HepG2 (cell line): ENCODE measurements around the gene PTGES3. TPM values are rescaled to one million over a fixed set of nuclear protein-coding genes. Genes with fewer than 3 reads are reported as not detected.

Experiments used
- ARNT2 ChIP-seq: sonication (generic); formaldehyde crosslinking; IDR thresholded peaks from 2 replicates; pipeline ENCODE4 v1.8.0; 2022; ENCODE audit warnings: mild to moderate bottlenecking, low read depth, missing genetic modification reagents, moderate library complexity
- ATF4 ChIP-seq, 2 experiments: fragments of 450-650 bp in 1 of 2; sonication (generic) in 1 of 2; formaldehyde crosslinking; IDR thresholded peaks; 2 replicates each; pipeline versions ENCODE4 v1.5.0 to v1.8.0; 2020 to 2022; ENCODE audit warnings: mild to moderate bottlenecking in 1 of 2, missing genetic modification reagents in 1 of 2
- ETV5 ChIP-seq: IDR thresholded peaks from 2 replicates; pipeline ENCODE4 v1.6.1; 2018; ENCODE audit warnings: missing biosample characterization, missing genetic modification reagents, inconsistent platforms, borderline replicate concordance
- MATR3 ChIP-seq: sonication (generic); formaldehyde crosslinking; IDR thresholded peaks from 2 replicates; pipeline ENCODE4 v1.4.0; 2020; ENCODE audit warnings: missing genetic modification reagents
- MED13 ChIP-seq: sonication (generic); formaldehyde crosslinking; IDR thresholded peaks from 2 replicates; pipeline ENCODE4 v1.5.0; 2020; ENCODE audit warnings: missing genetic modification reagents
- PPARG ChIP-seq: conservative IDR thresholded peaks from 2 replicates; pipeline ENCODE4 v1.6.1; 2016; ENCODE audit warnings: missing biosample characterization, missing genetic modification reagents
- RBFOX2 ChIP-seq: fragments of 200-400 bp; formaldehyde crosslinking; IDR thresholded peaks from 2 replicates; pipeline ENCODE4 v1.6.1; 2017; ENCODE audit warnings: low read depth, mild to moderate bottlenecking, low read length
- REL ChIP-seq: sonication (generic); formaldehyde crosslinking; conservative IDR thresholded peaks from 2 replicates; pipeline ENCODE4 v1.8.0; 2022; ENCODE audit warnings: mild to moderate bottlenecking, missing genetic modification reagents, moderate library complexity
- SETDB1 ChIP-seq: sonication (generic); formaldehyde crosslinking; IDR thresholded peaks from 2 replicates; pipeline ENCODE4 v1.5.1; 2020; ENCODE audit warnings: missing genetic modification reagents, mild to moderate bottlenecking, borderline replicate concordance
- SP4 ChIP-seq: sonication (generic); formaldehyde crosslinking; IDR thresholded peaks from 2 replicates; pipeline ENCODE4 v1.8.1; 2023; ENCODE audit warnings: mild to moderate bottlenecking, missing genetic modification reagents
- SYNCRIP ChIP-seq: fragments of 200-400 bp; formaldehyde crosslinking; IDR thresholded peaks from 2 replicates; pipeline ENCODE4 v1.6.1; 2018; ENCODE audit warnings: mild to moderate bottlenecking, low read depth, low read length; ENCODE audit not compliant: insufficient read depth
- ZNF121 ChIP-seq: sonication (generic); formaldehyde crosslinking; IDR thresholded peaks from 2 replicates; pipeline ENCODE4 v1.5.0; 2020; ENCODE audit warnings: mild to moderate bottlenecking, missing genetic modification reagents
- ZNF205 ChIP-seq: IDR thresholded peaks from 2 replicates; pipeline ENCODE4 v1.6.1; 2018; ENCODE audit warnings: missing biosample characterization, missing genetic modification reagents
- polyA plus RNA-seq, 8 experiments: library from polyadenylated mRNA; depleted of rRNA in 3 of 8; stranded (reverse) in 7 of 8; unstranded in 1 of 8; fragments of >200 nt; fragmentation: Illumina TruSeq in 4 of 8; extraction: Trizol in 4 of 8; gene quantifications; 2 replicates each; pipeline versions ENCODE4 v1.2.1 to v1.2.3, GENCODE V29; 2011 to 2016; ENCODE audit warnings: low read depth in 4 of 8, missing spikeins in 1 of 8, mixed read lengths in 1 of 8; ENCODE audit not compliant: insufficient read depth in 1 of 8
- total RNA-seq, 5 experiments: library from RNA; depleted of rRNA; stranded (reverse); fragments of >200 nt; fragmentation: Illumina TruSeq; extraction: Trizol; gene quantifications; 2 replicates each; pipeline ENCODE4 v1.2.3, GENCODE V29; 2016; ENCODE audit warnings: low read depth in 1 of 5
- TF ChIP-seq, protein P1 (sequence below): IDR thresholded peaks from 2 replicates; pipeline ENCODE4 v1.6.1; 2016; ENCODE audit warnings: missing compliant biosample characterization, missing genetic modification reagents, borderline replicate concordance
- TF ChIP-seq, protein P2 (sequence below): sonication (generic); formaldehyde crosslinking; IDR thresholded peaks from 2 replicates; pipeline ENCODE4 v1.5.1; 2020; ENCODE audit warnings: missing genetic modification reagents, mild to moderate bottlenecking, borderline replicate concordance
- TF ChIP-seq, protein P3 (sequence below): sonication (generic); formaldehyde crosslinking; IDR thresholded peaks from 2 replicates; pipeline ENCODE4 v1.9.0; 2021; ENCODE audit warnings: mild to moderate bottlenecking, missing genetic modification reagents

PTGES3 gene
- total and polyA plus RNA-seq, 2 of the 13 experiments (the other 11 are each of a cell fraction or from before 2014, with no cell fraction given), result 54.4 to 159 TPM

- TF ChIP-seq, protein P1, sequence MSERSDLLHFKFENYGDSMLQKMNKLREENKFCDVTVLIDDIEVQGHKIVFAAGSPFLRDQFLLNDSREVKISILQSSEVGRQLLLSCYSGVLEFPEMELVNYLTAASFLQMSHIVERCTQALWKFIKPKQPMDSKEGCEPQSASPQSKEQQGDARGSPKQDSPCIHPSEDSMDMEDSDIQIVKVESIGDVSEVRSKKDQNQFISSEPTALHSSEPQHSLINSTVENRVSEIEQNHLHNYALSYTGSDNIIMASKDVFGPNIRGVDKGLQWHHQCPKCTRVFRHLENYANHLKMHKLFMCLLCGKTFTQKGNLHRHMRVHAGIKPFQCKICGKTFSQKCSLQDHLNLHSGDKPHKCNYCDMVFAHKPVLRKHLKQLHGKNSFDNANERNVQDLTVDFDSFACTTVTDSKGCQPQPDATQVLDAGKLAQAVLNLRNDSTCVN (CRISPR knock-in tag), result no peak
- TF ChIP-seq ARNT2 (CRISPR knock-in tag) (0 out of 2 replicates have a peak, but pooled peaks have one; percentile 24), REL (no peak), ZNF205 (no peak), ATF4 (CRISPR knock-in tag; IDR thresholded peaks at IDR 0.05) (no peak), MATR3 (no peak), PPARG (CRISPR knock-in tag) (0 out of 2 replicates have a peak, but pooled peaks have one; percentile 14), SP4 (CRISPR knock-in tag) (peak; percentile 45; the same call in 1 of the 2 replicates), ETV5 (CRISPR knock-in tag) (0 out of 2 replicates have a peak, but pooled peaks have one; percentile 14), SYNCRIP (no peak), RBFOX2 (no peak; the same call in 1 of the 2 replicates), MED13 (CRISPR knock-in tag) (no peak), SETDB1 (CRISPR knock-in tag) (no peak), ZNF121 (no peak)
- TF ChIP-seq, protein P2, sequence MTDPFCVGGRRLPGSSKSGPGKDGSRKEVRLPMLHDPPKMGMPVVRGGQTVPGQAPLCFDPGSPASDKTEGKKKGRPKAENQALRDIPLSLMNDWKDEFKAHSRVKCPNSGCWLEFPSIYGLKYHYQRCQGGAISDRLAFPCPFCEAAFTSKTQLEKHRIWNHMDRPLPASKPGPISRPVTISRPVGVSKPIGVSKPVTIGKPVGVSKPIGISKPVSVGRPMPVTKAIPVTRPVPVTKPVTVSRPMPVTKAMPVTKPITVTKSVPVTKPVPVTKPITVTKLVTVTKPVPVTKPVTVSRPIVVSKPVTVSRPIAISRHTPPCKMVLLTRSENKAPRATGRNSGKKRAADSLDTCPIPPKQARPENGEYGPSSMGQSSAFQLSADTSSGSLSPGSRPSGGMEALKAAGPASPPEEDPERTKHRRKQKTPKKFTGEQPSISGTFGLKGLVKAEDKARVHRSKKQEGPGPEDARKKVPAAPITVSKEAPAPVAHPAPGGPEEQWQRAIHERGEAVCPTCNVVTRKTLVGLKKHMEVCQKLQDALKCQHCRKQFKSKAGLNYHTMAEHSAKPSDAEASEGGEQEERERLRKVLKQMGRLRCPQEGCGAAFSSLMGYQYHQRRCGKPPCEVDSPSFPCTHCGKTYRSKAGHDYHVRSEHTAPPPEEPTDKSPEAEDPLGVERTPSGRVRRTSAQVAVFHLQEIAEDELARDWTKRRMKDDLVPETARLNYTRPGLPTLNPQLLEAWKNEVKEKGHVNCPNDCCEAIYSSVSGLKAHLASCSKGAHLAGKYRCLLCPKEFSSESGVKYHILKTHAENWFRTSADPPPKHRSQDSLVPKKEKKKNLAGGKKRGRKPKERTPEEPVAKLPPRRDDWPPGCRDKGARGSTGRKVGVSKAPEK, result no peak
- TF ChIP-seq, protein P3, sequence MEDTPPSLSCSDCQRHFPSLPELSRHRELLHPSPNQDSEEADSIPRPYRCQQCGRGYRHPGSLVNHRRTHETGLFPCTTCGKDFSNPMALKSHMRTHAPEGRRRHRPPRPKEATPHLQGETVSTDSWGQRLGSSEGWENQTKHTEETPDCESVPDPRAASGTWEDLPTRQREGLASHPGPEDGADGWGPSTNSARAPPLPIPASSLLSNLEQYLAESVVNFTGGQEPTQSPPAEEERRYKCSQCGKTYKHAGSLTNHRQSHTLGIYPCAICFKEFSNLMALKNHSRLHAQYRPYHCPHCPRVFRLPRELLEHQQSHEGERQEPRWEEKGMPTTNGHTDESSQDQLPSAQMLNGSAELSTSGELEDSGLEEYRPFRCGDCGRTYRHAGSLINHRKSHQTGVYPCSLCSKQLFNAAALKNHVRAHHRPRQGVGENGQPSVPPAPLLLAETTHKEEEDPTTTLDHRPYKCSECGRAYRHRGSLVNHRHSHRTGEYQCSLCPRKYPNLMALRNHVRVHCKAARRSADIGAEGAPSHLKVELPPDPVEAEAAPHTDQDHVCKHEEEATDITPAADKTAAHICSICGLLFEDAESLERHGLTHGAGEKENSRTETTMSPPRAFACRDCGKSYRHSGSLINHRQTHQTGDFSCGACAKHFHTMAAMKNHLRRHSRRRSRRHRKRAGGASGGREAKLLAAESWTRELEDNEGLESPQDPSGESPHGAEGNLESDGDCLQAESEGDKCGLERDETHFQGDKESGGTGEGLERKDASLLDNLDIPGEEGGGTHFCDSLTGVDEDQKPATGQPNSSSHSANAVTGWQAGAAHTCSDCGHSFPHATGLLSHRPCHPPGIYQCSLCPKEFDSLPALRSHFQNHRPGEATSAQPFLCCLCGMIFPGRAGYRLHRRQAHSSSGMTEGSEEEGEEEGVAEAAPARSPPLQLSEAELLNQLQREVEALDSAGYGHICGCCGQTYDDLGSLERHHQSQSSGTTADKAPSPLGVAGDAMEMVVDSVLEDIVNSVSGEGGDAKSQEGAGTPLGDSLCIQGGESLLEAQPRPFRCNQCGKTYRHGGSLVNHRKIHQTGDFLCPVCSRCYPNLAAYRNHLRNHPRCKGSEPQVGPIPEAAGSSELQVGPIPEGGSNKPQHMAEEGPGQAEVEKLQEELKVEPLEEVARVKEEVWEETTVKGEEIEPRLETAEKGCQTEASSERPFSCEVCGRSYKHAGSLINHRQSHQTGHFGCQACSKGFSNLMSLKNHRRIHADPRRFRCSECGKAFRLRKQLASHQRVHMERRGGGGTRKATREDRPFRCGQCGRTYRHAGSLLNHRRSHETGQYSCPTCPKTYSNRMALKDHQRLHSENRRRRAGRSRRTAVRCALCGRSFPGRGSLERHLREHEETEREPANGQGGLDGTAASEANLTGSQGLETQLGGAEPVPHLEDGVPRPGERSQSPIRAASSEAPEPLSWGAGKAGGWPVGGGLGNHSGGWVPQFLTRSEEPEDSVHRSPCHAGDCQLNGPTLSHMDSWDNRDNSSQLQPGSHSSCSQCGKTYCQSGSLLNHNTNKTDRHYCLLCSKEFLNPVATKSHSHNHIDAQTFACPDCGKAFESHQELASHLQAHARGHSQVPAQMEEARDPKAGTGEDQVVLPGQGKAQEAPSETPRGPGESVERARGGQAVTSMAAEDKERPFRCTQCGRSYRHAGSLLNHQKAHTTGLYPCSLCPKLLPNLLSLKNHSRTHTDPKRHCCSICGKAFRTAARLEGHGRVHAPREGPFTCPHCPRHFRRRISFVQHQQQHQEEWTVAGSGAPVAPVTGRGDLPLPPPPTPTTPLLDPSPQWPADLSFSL (CRISPR knock-in tag), result 0 out of 2 replicates have a peak, but pooled peaks have one; percentile 17
These were observed 53.0 kb downstream of the PTGES3 start (continued) for GRCh38 chr12:56634837-56635791.
